GM18867 (cell line): ENCODE measurements around the gene PRODH.
"Not testable (repeated sequence)": the region's sequence is repeated elsewhere in the genome, so short reads cannot be mapped to it uniquely, and the experiment has no call there.

Source experiments
- ATAC-seq: cut with Tn5 transposase; IDR thresholded peaks from one replicate; pipeline ENCODE4 v1.9.1; 2021; ENCODE audit warnings: mild to moderate bottlenecking, moderate library complexity; ENCODE audit not compliant: unreplicated experiment

Gene PRODH

DNA sequence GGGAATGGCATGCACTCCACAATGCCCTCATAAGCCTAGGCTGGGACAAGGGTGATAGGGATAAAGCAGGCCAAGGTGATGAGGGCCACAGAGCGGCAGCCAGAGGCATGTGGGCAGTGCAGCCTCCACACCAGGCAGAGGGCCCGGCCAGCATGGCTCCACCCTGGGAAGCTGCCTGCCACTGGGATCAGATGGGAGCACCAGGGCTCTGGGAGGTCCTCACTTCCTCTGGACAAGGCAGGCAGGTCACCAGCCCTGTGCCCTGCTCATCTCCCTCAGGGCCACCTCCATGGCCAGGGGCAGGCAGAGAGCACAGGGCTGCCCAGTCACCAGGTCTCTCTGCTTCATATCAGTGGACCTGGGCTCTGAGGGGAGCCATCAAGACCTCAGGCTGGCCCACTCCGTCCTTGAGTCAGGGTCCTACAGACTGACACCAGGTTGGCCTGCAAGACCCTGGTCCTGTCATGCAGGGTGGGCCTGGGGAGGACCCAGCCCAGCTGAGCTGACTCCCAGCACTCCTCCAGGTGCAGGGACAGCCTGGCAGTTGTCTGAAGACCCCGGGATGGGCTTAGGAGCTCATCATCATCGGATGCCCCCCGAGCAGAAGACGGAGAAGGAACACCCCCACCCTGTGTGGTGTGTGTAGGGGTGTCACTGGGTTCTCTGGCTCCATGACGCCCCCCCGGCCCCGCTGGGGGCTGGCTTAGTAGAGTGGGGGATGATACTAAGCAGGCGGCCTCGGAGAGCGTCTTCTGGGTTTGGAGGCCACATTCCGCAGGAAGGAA, 33.3 kb upstream of the PRODH start:
- ATAC-seq: not testable (repeated sequence)

GRCh38 chr22:18968011-18968749, 32.1 kb upstream of the PRODH start:
- ATAC-seq: no peak

DNA sequence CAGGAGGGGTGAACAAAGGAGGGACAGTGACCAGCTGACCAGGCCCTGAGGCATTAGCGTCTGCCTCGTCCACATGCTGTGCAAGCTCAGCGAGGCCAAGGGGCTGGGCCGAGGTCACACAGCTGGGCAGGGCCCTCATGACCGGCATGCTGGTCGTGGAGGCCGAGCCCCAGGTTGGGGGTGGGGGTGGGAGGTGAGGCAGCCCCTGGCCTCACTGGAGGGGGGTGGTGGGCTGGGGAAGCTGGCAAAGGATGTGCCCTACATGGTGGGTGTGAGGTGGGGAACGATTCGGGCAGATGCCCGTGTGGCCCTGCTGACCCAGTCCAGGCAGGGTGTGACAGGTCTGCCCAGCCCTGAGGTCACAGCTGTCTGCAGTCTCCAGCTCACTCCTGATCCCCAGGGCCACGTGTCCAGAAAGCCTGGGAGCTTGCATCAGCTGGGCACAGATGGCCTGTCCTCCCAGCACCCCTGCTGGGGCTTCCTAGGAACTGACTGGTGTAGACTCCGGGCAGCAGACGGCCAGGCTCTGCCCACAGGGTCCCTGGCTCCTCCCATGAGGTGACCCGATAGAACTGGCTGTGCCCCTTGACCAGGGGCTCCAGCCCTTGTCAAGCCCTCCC, 31.4 kb upstream of the PRODH start:
- not testable (repeated sequence) for ATAC-seq

- ATAC-seq: no peak
Measured at GRCh38 chr22:18966748-18967147, 30.7 kb upstream of the PRODH start.

DNA sequence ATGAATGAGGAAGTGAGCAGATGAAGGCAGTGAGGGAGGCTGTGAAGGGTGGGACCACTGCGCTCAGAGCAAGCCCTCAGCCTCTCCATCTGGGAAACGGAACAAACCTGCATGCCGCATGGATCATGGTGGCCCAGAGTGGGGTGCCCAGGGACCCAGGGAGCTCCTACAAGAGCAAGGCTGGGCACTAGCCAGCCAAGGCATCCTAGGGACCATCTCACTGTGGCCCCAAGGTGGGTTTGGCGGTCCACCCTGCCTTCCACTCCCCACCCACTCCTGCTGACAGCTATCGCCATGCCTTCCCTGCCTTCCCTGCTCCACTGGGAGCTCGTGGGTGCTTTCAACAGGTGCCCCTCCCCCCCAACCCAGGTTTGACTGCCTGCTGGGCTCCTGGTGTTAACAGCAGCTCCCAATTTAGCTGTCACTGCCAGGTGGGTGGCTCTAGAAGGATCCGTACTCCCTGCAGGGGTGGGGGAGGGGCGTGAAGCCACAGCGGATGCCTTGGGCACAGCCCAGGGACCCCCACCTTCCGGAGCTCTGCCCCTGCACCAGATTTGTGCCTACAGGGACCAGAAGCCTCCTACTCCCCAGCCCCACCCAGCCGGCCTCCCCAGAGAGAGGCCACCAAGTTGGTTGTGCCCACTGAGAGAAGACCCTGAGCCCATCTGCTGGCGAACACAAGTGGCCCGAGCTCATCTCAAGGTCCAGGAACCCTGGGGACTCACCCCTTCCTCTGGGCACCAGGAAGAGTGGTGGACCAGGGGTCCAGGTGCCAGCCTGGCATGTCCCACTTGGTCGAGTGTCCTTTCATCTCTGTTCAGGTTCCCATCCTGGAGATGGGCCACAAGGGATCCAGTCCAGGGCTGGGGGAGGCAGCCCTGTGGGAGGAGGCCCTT, 29.7 kb upstream of the PRODH start:
- ATAC-seq: no peak

GRCh38 chr22:18964501-18965265, 28.6 kb upstream of the PRODH start:
- ATAC-seq: not testable (repeated sequence)

DNA sequence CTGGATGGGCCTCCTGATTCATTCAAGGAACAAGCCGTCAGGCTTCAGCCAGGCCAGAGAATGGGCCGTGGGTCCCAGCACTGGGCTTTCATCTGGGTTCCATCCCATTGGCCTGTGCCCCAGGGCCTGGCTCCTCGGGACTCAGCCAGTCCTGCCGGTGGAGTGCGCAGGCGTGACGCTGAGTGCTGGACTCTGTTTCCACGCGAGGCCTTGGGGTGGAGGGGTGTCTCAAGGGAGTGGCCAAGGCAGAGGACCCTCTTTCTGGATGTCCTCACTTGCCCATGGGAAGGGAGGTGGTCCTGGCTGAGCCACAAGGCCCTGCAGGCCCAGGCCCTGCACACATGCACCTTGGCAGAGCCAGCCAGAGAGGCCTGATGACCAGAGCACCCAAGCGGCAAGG, 28.0 kb upstream of the PRODH start:
- ATAC-seq: not testable (repeated sequence)

GRCh38 chr22:18962308-18962635, 26.2 kb upstream of the PRODH start:
- ATAC-seq: no peak

GRCh38 chr22:18961632-18962307, 25.7 kb upstream of the PRODH start:
- not testable (repeated sequence) for ATAC-seq

GRCh38 chr22:18961201-18961600, 25.1 kb upstream of the PRODH start:
- not testable (repeated sequence) for ATAC-seq

GRCh38 chr22:18960166-18960820, 24.2 kb upstream of the PRODH start:
- not testable (repeated sequence) for ATAC-seq

GRCh38 chr22:18959741-18960140, 23.6 kb upstream of the PRODH start:
- not testable (repeated sequence) for ATAC-seq

GRCh38 chr22:18959266-18959665, 23.2 kb upstream of the PRODH start:
- not testable (repeated sequence) for ATAC-seq

DNA sequence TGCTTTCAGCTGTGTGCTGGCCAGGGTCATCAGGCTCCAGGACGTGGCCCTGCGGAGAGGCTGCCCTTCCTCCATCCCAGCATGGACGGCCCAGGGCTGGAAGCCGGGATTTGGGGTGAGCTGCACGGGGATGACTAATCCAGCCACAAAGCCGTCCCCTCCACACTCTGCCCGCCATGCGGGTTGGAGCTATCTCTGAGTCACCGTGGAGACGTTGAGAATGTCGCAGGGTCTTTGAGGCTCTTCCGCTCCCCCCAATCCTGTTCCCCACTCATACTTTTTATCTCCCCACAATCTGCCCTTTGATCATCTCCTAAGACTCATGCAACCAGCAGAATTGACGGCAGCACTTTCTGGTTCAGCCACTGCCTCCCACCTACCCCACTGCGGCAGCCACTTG, 22.6 kb upstream of the PRODH start:
- not testable (repeated sequence) for ATAC-seq

- not testable (repeated sequence) for ATAC-seq
Measured at GRCh38 chr22:18958321-18958705, 22.2 kb upstream of the PRODH start.

DNA sequence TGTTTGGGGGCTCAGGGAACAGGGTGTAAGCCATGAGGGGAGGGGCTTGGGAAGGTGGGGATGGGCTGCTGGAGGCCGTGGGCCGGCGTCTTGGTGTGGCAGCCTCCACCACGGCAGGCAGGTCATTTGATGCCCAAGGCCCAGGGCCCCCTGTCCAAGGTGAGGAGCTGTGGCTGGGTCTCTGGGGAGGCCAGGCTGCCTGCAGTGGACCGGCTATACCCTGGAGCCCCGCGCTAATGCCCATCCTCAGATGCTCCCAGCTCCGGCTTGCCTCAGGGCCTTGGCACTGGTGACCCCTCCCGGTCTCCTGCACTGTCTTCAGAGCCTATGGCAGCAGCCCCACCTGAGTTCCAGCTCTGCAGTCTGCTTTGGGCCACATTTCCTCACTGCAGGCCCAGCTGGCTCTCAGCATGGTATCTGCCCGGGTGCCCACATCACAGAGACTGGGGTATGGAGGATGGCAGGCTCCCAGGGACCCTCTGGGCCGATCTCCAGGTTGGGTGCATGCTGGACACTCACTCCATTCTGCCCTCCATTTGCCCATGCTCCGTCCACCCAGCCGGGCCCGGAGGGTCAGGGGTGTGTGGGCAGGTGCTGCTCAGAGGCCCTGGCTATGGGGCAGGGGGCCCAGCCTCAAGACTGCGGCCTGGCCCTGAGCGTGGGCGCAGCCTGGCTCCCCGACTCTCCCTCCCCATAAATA, 21.7 kb upstream of the PRODH start:
- not testable (repeated sequence) for ATAC-seq

- not testable (repeated sequence) for ATAC-seq
Measured at GRCh38 chr22:18956956-18957355, 20.9 kb upstream of the PRODH start.

DNA sequence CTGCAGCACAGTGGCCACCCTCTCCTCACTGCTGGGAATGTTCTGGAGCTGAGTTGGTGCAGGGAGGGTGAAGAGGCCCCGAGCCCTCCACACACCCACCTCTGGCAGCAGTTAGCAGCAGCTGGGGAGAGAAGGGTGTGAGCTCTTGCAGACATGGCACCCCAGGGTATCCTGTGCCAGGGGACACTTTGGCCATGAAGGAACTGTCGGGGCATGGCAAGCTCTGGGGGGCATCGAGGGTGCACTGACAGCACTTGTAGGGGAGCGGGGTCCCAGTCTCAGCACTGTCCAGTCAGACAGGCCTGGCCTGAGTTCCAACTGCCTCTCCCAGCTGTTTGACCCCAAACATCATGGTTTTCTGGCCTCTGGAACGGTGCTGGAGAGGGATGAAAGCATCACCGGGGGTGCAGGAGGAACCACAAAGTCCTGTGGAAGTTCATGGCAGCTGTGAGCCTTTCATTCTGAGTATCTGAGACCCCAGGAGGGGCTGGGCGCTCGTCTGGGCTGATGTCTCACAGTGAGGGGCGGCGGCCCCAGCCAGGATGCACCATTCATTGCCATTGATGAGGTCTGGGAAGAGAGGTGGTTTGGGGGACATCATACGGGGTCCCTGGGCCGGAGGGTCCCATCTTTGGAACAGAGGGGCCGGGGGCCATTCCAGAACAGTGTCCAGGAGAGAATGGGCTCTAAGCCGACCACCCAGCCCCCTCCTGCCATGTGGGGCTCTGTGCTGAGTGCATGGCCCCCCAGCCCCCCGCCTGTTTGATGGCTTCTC, 20.2 kb upstream of the PRODH start:
- ATAC-seq: not testable (repeated sequence)
